Activated naive CD4-positive, alpha-beta T cell treated with anti-CD3 and anti-CD28 coated beads, Interleukin-2, amount 50 U/mL, for 72 hours (primary cell): Measurements from ENCODE around the gene C1orf226. TPM values are rescaled to one million over a fixed set of nuclear protein-coding genes. Genes with fewer than 3 reads are reported as not detected.
A peak's percentile ranks its signal among the peaks of the same experiment; 100 is the strongest.

Experiments
- ATAC-seq, 2 donors: fragments of 150-1000 bp; cut with Tn5 transposase; 2 replicates each; pipeline ENCODE4 v1.10.0; 2021; ENCODE audit warnings: mild to moderate bottlenecking in 2 of 2, moderate library complexity in 2 of 2
- DNase-seq, 2 donors: peaks; one replicate each; pipeline ENCODE4 v3.0.0; 2021 to 2022; ENCODE audit warnings: low spot score in 2 of 2
- H3K27ac Mint-ChIP-seq, 2 donors: one replicate each; pipeline ENCODE4 v1.8.0; 2022; ENCODE audit warnings: mild to moderate bottlenecking in 2 of 2, mixed read lengths in 2 of 2
- H3K36me3 Mint-ChIP-seq, 2 donors: one replicate each; pipeline ENCODE4 v1.8.0; 2022; ENCODE audit warnings: mixed read lengths in 2 of 2
- H3K9me3 Mint-ChIP-seq, 2 donors: one replicate each; pipeline ENCODE4 v1.8.0; 2022; ENCODE audit warnings: mixed read lengths in 2 of 2
- total RNA-seq, 2 donors: library from RNA; stranded (reverse); gene quantifications; one replicate each; pipeline ENCODE4 v1.2.3, GENCODE V29; 2022

The C1orf226 gene
- total RNA-seq, 2 donors from 2014 or later: 0.14 TPM

- no peak for ATAC-seq
- no peaks in the 10 kb centered on the region for H3K36me3 Mint-ChIP-seq
Measured at GRCh38 chr1:162374406-162374805, 7.1 kb upstream of the C1orf226 start.

GRCh38 chr1:162375463-162375862 is 6.1 kb upstream of the C1orf226 start:
- Mint-ChIP-seq H3K36me3 (no peaks in the 10 kb centered on the region), H3K9me3 (no peaks in the 10 kb centered on the region), H3K27ac (no peak overlapping the region)
- DNase-seq: no peak
- no peak for ATAC-seq

More at GRCh38 chr1:162374406-162374805, 7.1 kb upstream of the C1orf226 start:
- Mint-ChIP-seq H3K27ac (no peak overlapping the region), H3K9me3 (no peaks in the 10 kb centered on the region)
- no peak for DNase-seq

GRCh38 chr1:162376691-162377090 is 4.8 kb upstream of the C1orf226 start, which contains the start of gene SPATA46:
Gene SPATA46, minus strand, starts transcription at chr1:162376854. Its CDS starts 64 bp downstream, at chr1:162376790.
- Mint-ChIP-seq H3K9me3 (no peaks in the 10 kb centered on the region), H3K27ac (no peak within 1 kb of the TSS), H3K36me3 (no peaks in the 10 kb centered on the region)
- no peak for ATAC-seq
- no peak for DNase-seq

GRCh38 chr1:162380061-162380846 is 1.3 kb upstream of the C1orf226 start:
- Mint-ChIP-seq H3K9me3 (no peaks in the 10 kb centered on the region), H3K27ac (no peak overlapping the region), H3K36me3 (no peaks in the 10 kb centered on the region)
- DNase-seq (no peak), ATAC-seq (no peak)

- Mint-ChIP-seq H3K27ac (no peak overlapping the region), H3K36me3 (no peaks in the 10 kb centered on the region), H3K9me3 (no peaks in the 10 kb centered on the region)
- DNase-seq (no peak), ATAC-seq (no peak)
Measured at GRCh38 chr1:162381941-162382750, 618 bp downstream of the C1orf226 start.

- Mint-ChIP-seq H3K36me3 (no peaks in the 10 kb centered on the region), H3K9me3 (no peaks in the 10 kb centered on the region), H3K27ac (no peak overlapping the region)
- DNase-seq (no peak), ATAC-seq (no peak)
Measured at GRCh38 chr1:162383091-162383490, 1.6 kb downstream of the C1orf226 start.

- no peaks in the 10 kb centered on the region for H3K9me3 Mint-ChIP-seq
- H3K27ac Mint-ChIP-seq: no peak overlapping the region
- ATAC-seq: no peak
Measured at GRCh38 chr1:162383516-162383915, 2.0 kb downstream of the C1orf226 start.

GRCh38 chr1:162384116-162384515 is 2.6 kb downstream of the C1orf226 start:
- Mint-ChIP-seq H3K36me3 (no peaks in the 10 kb centered on the region), H3K27ac (peak overlapping the region in 1 of 2 donors; percentile 52), H3K9me3 (no peaks in the 10 kb centered on the region)
- ATAC-seq (no peak), DNase-seq (no peak)

More at GRCh38 chr1:162383516-162383915, 2.0 kb downstream of the C1orf226 start:
- H3K36me3 Mint-ChIP-seq: no peaks in the 10 kb centered on the region
- DNase-seq: no peak

GRCh38 chr1:162384601-162385279 is 3.2 kb downstream of the C1orf226 start:
- DNase-seq (no peak), ATAC-seq (no peak)
- Mint-ChIP-seq H3K9me3 (no peaks in the 10 kb centered on the region), H3K27ac (peak overlapping the region in 1 of 2 donors; percentile 52), H3K36me3 (no peaks in the 10 kb centered on the region)

- Mint-ChIP-seq H3K36me3 (no peaks in the 10 kb centered on the region), H3K27ac (no peak overlapping the region), H3K9me3 (no peaks in the 10 kb centered on the region)
- DNase-seq: no peak
- ATAC-seq: no peak
Measured at GRCh38 chr1:162385280-162385623, 3.7 kb downstream of the C1orf226 start.

GRCh38 chr1:162385702-162386101 is 4.2 kb downstream of the C1orf226 start:
- ATAC-seq (no peak), DNase-seq (no peak)
- H3K36me3 Mint-ChIP-seq: no peaks in the 10 kb centered on the region
- H3K27ac Mint-ChIP-seq: no peak overlapping the region
- no peaks in the 10 kb centered on the region for H3K9me3 Mint-ChIP-seq

- DNase-seq: no peak
- H3K36me3 Mint-ChIP-seq: no peaks in the 10 kb centered on the region
Measured at GRCh38 chr1:162386292-162387225, 5.0 kb downstream of the C1orf226 start.

GRCh38 chr1:162387226-162388082 is 5.9 kb downstream of the C1orf226 start:
- ATAC-seq: no peak
- no peaks in the 10 kb centered on the region for H3K36me3 Mint-ChIP-seq
- no peaks in the 10 kb centered on the region for H3K9me3 Mint-ChIP-seq
- H3K27ac Mint-ChIP-seq: no peak overlapping the region
- no peak for DNase-seq

More at GRCh38 chr1:162386292-162387225, 5.0 kb downstream of the C1orf226 start:
- no peak for ATAC-seq
- no peak overlapping the region for H3K27ac Mint-ChIP-seq
- H3K9me3 Mint-ChIP-seq: no peaks in the 10 kb centered on the region

GRCh38 chr1:162388083-162388594 is 6.6 kb downstream of the C1orf226 start:
- DNase-seq (no peak), ATAC-seq (no peak)
- Mint-ChIP-seq H3K27ac (no peak overlapping the region), H3K9me3 (no peaks in the 10 kb centered on the region), H3K36me3 (no peaks in the 10 kb centered on the region)

GRCh38 chr1:162388615-162389014 is 7.1 kb downstream of the C1orf226 start:
- DNase-seq (no peak), ATAC-seq (no peak)
- Mint-ChIP-seq H3K27ac (no peak overlapping the region), H3K36me3 (no peaks in the 10 kb centered on the region), H3K9me3 (no peaks in the 10 kb centered on the region)
